H9 (cell line): ENCODE results near the gene PRSS2. TPM values are rescaled to one million over a fixed set of nuclear protein-coding genes. Genes with fewer than 3 reads are reported as not detected.

ENCODE experiments used
- DNase-seq: peaks from one replicate; pipeline ENCODE4 v3.0.0-alpha.2; 2017
- H2AFZ ChIP-seq: one replicate; pipeline ENCODE4 v1.6.1; 2013; ENCODE audit warnings: mild to moderate bottlenecking, low read length, control low read depth, moderate library complexity
- H2AK5ac ChIP-seq: 2 replicates; pipeline ENCODE4 v1.6.1; 2013; ENCODE audit warnings: low read length, control low read depth, mixed read lengths; ENCODE audit not compliant: insufficient read length
- H2BK120ac ChIP-seq: one replicate; pipeline ENCODE4 v1.6.1; 2013; ENCODE audit warnings: low read depth, mild to moderate bottlenecking, low read length, control low read depth, inconsistent platforms; ENCODE audit not compliant: poor library complexity, severe bottlenecking
- H2BK12ac ChIP-seq: 2 replicates; pipeline ENCODE4 v1.6.1; 2013; ENCODE audit warnings: low read length, control low read depth, mixed read lengths, low read depth; ENCODE audit not compliant: insufficient read length
- H2BK15ac ChIP-seq: 2 replicates; pipeline ENCODE4 v1.6.1; 2013; ENCODE audit warnings: low read depth, low read length, control low read depth
- H2BK20ac ChIP-seq: one replicate; pipeline ENCODE4 v1.6.1; 2013; ENCODE audit warnings: low read depth, mild to moderate bottlenecking, low read length, control low read depth, inconsistent platforms; ENCODE audit not compliant: poor library complexity, severe bottlenecking
- H2BK5ac ChIP-seq: 2 replicates; pipeline ENCODE4 v1.6.1; 2013; ENCODE audit warnings: low read length, control low read depth, mixed read lengths; ENCODE audit not compliant: insufficient read length
- H3K14ac ChIP-seq: 2 replicates; pipeline ENCODE4 v1.6.1; 2013; ENCODE audit warnings: low read length, control low read depth; ENCODE audit not compliant: insufficient read depth
- H3K18ac ChIP-seq: 2 replicates; pipeline ENCODE4 v1.6.1; 2013; ENCODE audit warnings: low read depth, mild to moderate bottlenecking, mixed read lengths, low read length, control low read depth; ENCODE audit not compliant: insufficient read length
- H3K23ac ChIP-seq: 2 replicates; pipeline ENCODE4 v1.6.1; 2013; ENCODE audit warnings: low read length, control low read depth, mixed read lengths, low read depth; ENCODE audit not compliant: insufficient read length
- H3K23me2 ChIP-seq: 2 replicates; pipeline ENCODE4 v1.6.1; 2013; ENCODE audit warnings: low read depth, mild to moderate bottlenecking, mixed read lengths, low read length, control low read depth; ENCODE audit not compliant: insufficient read length, poor library complexity, severe bottlenecking
- H3K27ac ChIP-seq: 2 replicates; pipeline ENCODE4 v1.5.1; 2013; ENCODE audit warnings: low read length, control low read depth, mixed read lengths, low read depth; ENCODE audit not compliant: insufficient read length
- H3K27me3 ChIP-seq: 2 replicates; pipeline ENCODE4 v1.6.1; 2013; ENCODE audit warnings: low read length, control low read depth, inconsistent platforms; ENCODE audit not compliant: insufficient read depth
- H3K4ac ChIP-seq: 2 replicates; pipeline ENCODE4 v1.6.1; 2013; ENCODE audit warnings: low read depth, mild to moderate bottlenecking, control low read depth, inconsistent platforms, low read length, moderate library complexity
- H3K4me1 ChIP-seq: 2 replicates; pipeline ENCODE4 v1.6.1; 2013; ENCODE audit warnings: low read length, control low read depth, inconsistent platforms; ENCODE audit not compliant: insufficient read depth
- H3K4me2 ChIP-seq: 2 replicates; pipeline ENCODE4 v1.6.1; 2013; ENCODE audit warnings: low read length, control low read depth, mixed read lengths; ENCODE audit not compliant: insufficient read length, insufficient read depth
- H3K56ac ChIP-seq: 2 replicates; pipeline ENCODE4 v1.6.1; 2013; ENCODE audit warnings: low read depth, mild to moderate bottlenecking, mixed read lengths, low read length, control low read depth; ENCODE audit not compliant: insufficient read length
- H3K79me1 ChIP-seq: 2 replicates; pipeline ENCODE4 v1.6.1; 2013; ENCODE audit warnings: low read depth, mild to moderate bottlenecking, moderate library complexity, low read length, control low read depth, inconsistent platforms; ENCODE audit not compliant: insufficient read depth, poor library complexity, severe bottlenecking
- H3K79me2 ChIP-seq: 2 replicates; pipeline ENCODE4 v1.6.1; 2013; ENCODE audit warnings: low read length, control low read depth, inconsistent platforms; ENCODE audit not compliant: insufficient read depth
- H3K9ac ChIP-seq: 2 replicates; pipeline ENCODE4 v1.6.1; 2013; ENCODE audit warnings: low read length, control low read depth, mixed read lengths; ENCODE audit not compliant: insufficient read length; ENCODE audit errors: extremely low read depth
- H3K9me3 ChIP-seq: one replicate; pipeline ENCODE4 v1.6.1; 2013; ENCODE audit warnings: low read depth, low read length, inconsistent platforms; ENCODE audit not compliant: control insufficient read depth
- H3T11ph ChIP-seq: one replicate; pipeline ENCODE4 v1.6.1; 2013; ENCODE audit warnings: mild to moderate bottlenecking, low read length, control low read depth, inconsistent platforms
- H4K20me1 ChIP-seq: one replicate; pipeline ENCODE4 v1.6.1; 2013; ENCODE audit not compliant: control insufficient read depth, insufficient read length, insufficient read depth
- H4K5ac ChIP-seq: 2 replicates; pipeline ENCODE4 v1.6.1; 2013; ENCODE audit warnings: low read depth, mild to moderate bottlenecking, mixed read lengths, low read length, control low read depth; ENCODE audit not compliant: insufficient read length
- H4K8ac ChIP-seq: replicated peaks from 2 replicates; pipeline ENCODE4 v1.6.1; 2013; ENCODE audit warnings: low read length, control low read depth, mixed read lengths, low read depth; ENCODE audit not compliant: insufficient read length
- H4K91ac ChIP-seq: 2 replicates; pipeline ENCODE4 v1.6.1; 2013; ENCODE audit warnings: low read depth, mild to moderate bottlenecking, moderate library complexity, mixed read lengths, low read length, control low read depth; ENCODE audit not compliant: insufficient read length
- H3K27ac Mint-ChIP-seq, 3 experiments: 2 replicates in 2 of 3; 3 replicates in 1 of 3; pipeline ENCODE4 v1.8.0; 2020 to 2021; ENCODE audit warnings: mixed read lengths in 3 of 3, mild to moderate bottlenecking in 1 of 3, moderate library complexity in 1 of 3
- H3K27me3 Mint-ChIP-seq: 2 replicates; pipeline ENCODE4 v1.8.0; 2021; ENCODE audit warnings: low read depth, mild to moderate bottlenecking, moderate library complexity, mixed read lengths
- H3K36me3 Mint-ChIP-seq, 3 experiments: 2 replicates in 2 of 3; 3 replicates in 1 of 3; pipeline ENCODE4 v1.8.0; 2020 to 2021; ENCODE audit warnings: low read depth in 3 of 3, mixed read lengths in 3 of 3; ENCODE audit not compliant: insufficient read depth in 1 of 3
- H3K4me1 Mint-ChIP-seq, 2 experiments: 2 replicates each; pipeline ENCODE4 v1.8.0; 2020; ENCODE audit warnings: mixed read lengths in 2 of 2
- H3K4me3 Mint-ChIP-seq, 2 experiments: 2 replicates in 1 of 2; 3 replicates in 1 of 2; pipeline ENCODE4 v1.8.0; 2020 to 2021; ENCODE audit warnings: mild to moderate bottlenecking in 2 of 2, mixed read lengths in 2 of 2, moderate library complexity in 1 of 2
- H3K9me3 Mint-ChIP-seq, 2 experiments: 2 replicates in 1 of 2; 3 replicates in 1 of 2; pipeline ENCODE4 v1.8.0; 2020; ENCODE audit warnings: mild to moderate bottlenecking in 2 of 2, mixed read lengths in 2 of 2, moderate library complexity in 1 of 2
- WGBS: extraction: QIAGEN DNeasy Blood & Tissue Kit; methylation state at CpG from one replicate; pipeline ENCODE4 v1.1.7; 2013; ENCODE audit warnings: missing lambda C conversion rate, low lambda C conversion rate, mixed read lengths; ENCODE audit not compliant: insufficient read length; ENCODE audit errors: extremely low coverage; 5-methylcytosine and 5-hydroxymethylcytosine counted together
- total RNA-seq: library from RNA; stranded (reverse); gene quantifications from 2 replicates; pipeline ENCODE4 v1.2.1, GENCODE V29; 2021
- TF ChIP-seq, protein P1 (sequence below): fragments of 200-600 bp; sonication (generic); conservative IDR thresholded peaks from 3 replicates; pipeline ENCODE4 v1.8.0; 2021; ENCODE audit warnings: antibody characterized with exemption, mild to moderate bottlenecking

The PRSS2 gene
- total RNA-seq, 1 experiment from 2014 or later: not detected

DNA sequence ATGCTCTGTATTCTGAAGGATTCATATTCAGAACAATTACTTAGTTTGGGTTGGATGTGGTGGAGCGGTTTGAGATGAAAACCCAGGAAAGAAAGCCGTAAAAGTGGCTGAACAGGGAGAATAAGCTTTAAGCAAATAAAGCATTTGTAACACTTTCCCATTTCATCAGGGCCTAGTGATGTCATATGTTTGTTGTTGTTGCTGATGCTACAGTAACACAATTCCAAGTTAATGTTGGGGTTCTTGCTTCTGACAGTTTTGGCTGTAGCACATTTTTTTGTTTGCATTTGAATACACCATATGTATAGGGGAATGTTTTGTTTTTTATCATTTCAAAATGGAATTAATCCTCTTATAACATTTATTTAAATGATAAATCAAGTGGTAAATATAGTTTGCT is 43.7 kb downstream of the PRSS2 start:
- Histone ChIP-seq H2BK120ac (peak overlapping the region; percentile 28), H3K79me1 (no peaks in the 10 kb centered on the region), H3K18ac (peak overlapping the region; percentile 72), H2AFZ (no peak overlapping the region), H3K56ac (no peak overlapping the region), H3K9ac (no peak overlapping the region), H3K4ac (no peak overlapping the region), H3K27me3 (no peaks in the 10 kb centered on the region), H4K20me1 (no peaks in the 10 kb centered on the region), H2AK5ac (no peak overlapping the region), H2BK20ac (no peak overlapping the region), H2BK12ac (no peak overlapping the region), H3K23me2 (no peaks in the 10 kb centered on the region), H3K9me3 (no peaks in the 10 kb centered on the region), H3K4me2 (no peak overlapping the region), H4K8ac (no peak overlapping the region), H4K91ac (no peak overlapping the region), H4K5ac (no peak overlapping the region), H2BK5ac (no peak overlapping the region), H3K4me1 (peaks cover 14% of the 10 kb centered on the region; the same call in 1 of the 2 replicates), H3T11ph (no peak overlapping the region), H3K14ac (peak overlapping the region; percentile 64; the same call in 1 of the 2 replicates), H3K79me2 (no peaks in the 10 kb centered on the region), H2BK15ac (no peak overlapping the region), H3K27ac (no peak overlapping the region), H3K23ac (no peak overlapping the region)
- H3K4me3 Mint-ChIP-seq: no peak overlapping the region
- H3K27ac Mint-ChIP-seq: peak overlapping the region in 2 of 3 experiments; percentile 4 to 13; a peak in 1 of 7 replicates
- H3K9me3 Mint-ChIP-seq: peaks cover 0 to 2% of the 10 kb centered on the region in 2 experiments; a peak in 3 of 5 replicates
- no CpG with 5 or more reads among the region's 2 CpGs for WGBS
- H3K36me3 Mint-ChIP-seq: no peaks in the 10 kb centered on the region
- H3K27me3 Mint-ChIP-seq: peaks cover 11% of the 10 kb centered on the region
- TF ChIP-seq, protein P1, sequence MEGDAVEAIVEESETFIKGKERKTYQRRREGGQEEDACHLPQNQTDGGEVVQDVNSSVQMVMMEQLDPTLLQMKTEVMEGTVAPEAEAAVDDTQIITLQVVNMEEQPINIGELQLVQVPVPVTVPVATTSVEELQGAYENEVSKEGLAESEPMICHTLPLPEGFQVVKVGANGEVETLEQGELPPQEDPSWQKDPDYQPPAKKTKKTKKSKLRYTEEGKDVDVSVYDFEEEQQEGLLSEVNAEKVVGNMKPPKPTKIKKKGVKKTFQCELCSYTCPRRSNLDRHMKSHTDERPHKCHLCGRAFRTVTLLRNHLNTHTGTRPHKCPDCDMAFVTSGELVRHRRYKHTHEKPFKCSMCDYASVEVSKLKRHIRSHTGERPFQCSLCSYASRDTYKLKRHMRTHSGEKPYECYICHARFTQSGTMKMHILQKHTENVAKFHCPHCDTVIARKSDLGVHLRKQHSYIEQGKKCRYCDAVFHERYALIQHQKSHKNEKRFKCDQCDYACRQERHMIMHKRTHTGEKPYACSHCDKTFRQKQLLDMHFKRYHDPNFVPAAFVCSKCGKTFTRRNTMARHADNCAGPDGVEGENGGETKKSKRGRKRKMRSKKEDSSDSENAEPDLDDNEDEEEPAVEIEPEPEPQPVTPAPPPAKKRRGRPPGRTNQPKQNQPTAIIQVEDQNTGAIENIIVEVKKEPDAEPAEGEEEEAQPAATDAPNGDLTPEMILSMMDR: no peak
- DNase-seq: no peak
- peaks cover 33 to 38% of the 10 kb centered on the region in 2 experiments for H3K4me1 Mint-ChIP-seq
